Measurements from ENCODE around the gene SRBD1.

The SRBD1 gene

GRCh38 chr2:45611020-45611859 is at the start of gene SRBD1:
Gene SRBD1, minus strand, starts transcription at chr2:45611267. Its CDS starts 5,826 bp downstream, at chr2:45605441.
- DNase-seq (ENCODE audit: low read depth in 2 of 2): peak; percentile 89 to 93

- no peak for DNase-seq (ENCODE audit: low read depth in 2 of 2)
Measured at GRCh38 chr2:45654250-45654649, 43.2 kb upstream of the SRBD1 start.

- no peak for DNase-seq (ENCODE audit: low read depth in 2 of 2)
Measured at GRCh38 chr2:45653122-45653913, 42.3 kb upstream of the SRBD1 start.

GRCh38 chr2:45652090-45653031 is 41.3 kb upstream of the SRBD1 start:
- DNase-seq (ENCODE audit: low read depth in 2 of 2): peak in 1 of 2 donors; percentile 22

GRCh38 chr2:45651415-45652089 is 40.5 kb upstream of the SRBD1 start, which contains the start of gene PRKCE:
Gene PRKCE, plus strand, starts transcription at chr2:45651675.
- DNase-seq (ENCODE audit: low read depth in 2 of 2): peak in 1 of 2 donors; percentile 37

- peak; percentile 80 to 87 for DNase-seq (ENCODE audit: low read depth in 2 of 2)
Measured at GRCh38 chr2:45650851-45651414, 39.9 kb upstream of the SRBD1 start.

- DNase-seq (ENCODE audit: low read depth in 2 of 2): peak in 1 of 2 donors; percentile 43
Measured at GRCh38 chr2:45649858-45650811, 39.1 kb upstream of the SRBD1 start.

GRCh38 chr2:45649462-45649857 is 38.4 kb upstream of the SRBD1 start:
- no peak for DNase-seq (ENCODE audit: low read depth in 2 of 2)

- no peak for DNase-seq (ENCODE audit: low read depth in 2 of 2)
Measured at GRCh38 chr2:45648636-45649035, 37.6 kb upstream of the SRBD1 start.

- no peak for DNase-seq (ENCODE audit: low read depth in 2 of 2)
Measured at GRCh38 chr2:45647986-45648520, 37.0 kb upstream of the SRBD1 start.

- DNase-seq (ENCODE audit: low read depth in 2 of 2): no peak
Measured at GRCh38 chr2:45647356-45647755, 36.3 kb upstream of the SRBD1 start.

GRCh38 chr2:45646289-45646688 is 35.2 kb upstream of the SRBD1 start:
- DNase-seq (ENCODE audit: low read depth in 2 of 2): no peak

GRCh38 chr2:45643543-45644542 is 32.8 kb upstream of the SRBD1 start:
- DNase-seq (ENCODE audit: low read depth in 2 of 2): peak in 1 of 2 donors; percentile 61

- DNase-seq (ENCODE audit: low read depth in 2 of 2): no peak
Measured at GRCh38 chr2:45643095-45643494, 32.0 kb upstream of the SRBD1 start.

- no peak for DNase-seq (ENCODE audit: low read depth in 2 of 2)
Measured at GRCh38 chr2:45640576-45640975, 29.5 kb upstream of the SRBD1 start.

- no peak for DNase-seq (ENCODE audit: low read depth in 2 of 2)
Measured at GRCh38 chr2:45637440-45637839, 26.4 kb upstream of the SRBD1 start.

GRCh38 chr2:45636008-45636407 is 24.9 kb upstream of the SRBD1 start:
- no peak for DNase-seq (ENCODE audit: low read depth in 2 of 2)

GRCh38 chr2:45634223-45634622 is 23.2 kb upstream of the SRBD1 start:
- DNase-seq (ENCODE audit: low read depth in 2 of 2): no peak

Measured in stimulated activated CD4-positive, alpha-beta T cell treated with anti-CD3 and anti-CD28 coated beads, Interleukin-15, amount 100 ng/mL, for 48 hours (primary cell).